WERI-Rb-1 (cell line): ENCODE results near the gene COL23A1.

ENCODE experiments used
- DNase-seq: peaks from one replicate; pipeline ENCODE4 v3.0.0-alpha.2; 2020
- H3K27ac ChIP-seq: fragments of 250-450 bp; sonication (Bioruptor Pico); 2 replicates; pipeline ENCODE4 v1.5.1; 2020; ENCODE audit warnings: mild to moderate bottlenecking, moderate library complexity
- H3K27me3 ChIP-seq: fragments of 250-450 bp; sonication (Bioruptor Pico); 2 replicates; pipeline ENCODE4 v1.5.1; 2021; ENCODE audit warnings: mild to moderate bottlenecking, low read depth, moderate library complexity; ENCODE audit not compliant: insufficient read depth, severe bottlenecking
- H3K36me3 ChIP-seq: fragments of 250-450 bp; sonication (Bioruptor Pico); 2 replicates; pipeline ENCODE4 v1.5.1; 2020; ENCODE audit warnings: mild to moderate bottlenecking, moderate library complexity
- H3K4me3 ChIP-seq: 2 replicates; pipeline ENCODE4 v1.5.1; 2011; ENCODE audit warnings: low read depth, mild to moderate bottlenecking, control low read depth, low read length
- H3K9me3 ChIP-seq: fragments of 250-450 bp; sonication (Bioruptor Pico); 2 replicates; pipeline ENCODE4 v1.5.1; 2021; ENCODE audit warnings: mild to moderate bottlenecking, moderate library complexity; ENCODE audit not compliant: severe bottlenecking
- TF ChIP-seq, protein P1 (sequence below): IDR thresholded peaks from 2 replicates; pipeline ENCODE4 v1.5.1; 2011; ENCODE audit warnings: low read depth, mild to moderate bottlenecking, control low read depth, inconsistent platforms, low read length

The COL23A1 gene

DNA sequence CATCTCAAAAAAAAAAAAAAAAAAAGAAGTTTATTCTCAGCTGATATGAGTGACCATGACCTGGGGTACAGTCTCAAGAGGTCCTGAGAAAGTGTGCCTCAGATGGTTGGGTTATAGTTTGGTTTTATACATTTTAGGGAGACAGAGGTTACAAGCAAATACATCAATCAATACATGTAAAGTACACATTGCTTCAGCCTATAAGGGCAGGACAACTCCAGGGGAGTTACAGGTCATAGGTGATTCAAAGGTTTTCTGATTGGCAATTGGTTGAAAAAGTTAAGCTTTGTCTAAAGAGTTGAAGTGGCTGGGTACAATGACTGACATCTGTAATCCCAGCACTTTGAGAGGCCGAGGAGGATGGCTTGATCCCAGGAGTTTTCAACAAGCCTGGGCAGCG is 400.8 kb downstream of the COL23A1 start:
- no peak overlapping the region for H3K4me3 ChIP-seq
- no peak for DNase-seq
- TF ChIP-seq, protein P1, sequence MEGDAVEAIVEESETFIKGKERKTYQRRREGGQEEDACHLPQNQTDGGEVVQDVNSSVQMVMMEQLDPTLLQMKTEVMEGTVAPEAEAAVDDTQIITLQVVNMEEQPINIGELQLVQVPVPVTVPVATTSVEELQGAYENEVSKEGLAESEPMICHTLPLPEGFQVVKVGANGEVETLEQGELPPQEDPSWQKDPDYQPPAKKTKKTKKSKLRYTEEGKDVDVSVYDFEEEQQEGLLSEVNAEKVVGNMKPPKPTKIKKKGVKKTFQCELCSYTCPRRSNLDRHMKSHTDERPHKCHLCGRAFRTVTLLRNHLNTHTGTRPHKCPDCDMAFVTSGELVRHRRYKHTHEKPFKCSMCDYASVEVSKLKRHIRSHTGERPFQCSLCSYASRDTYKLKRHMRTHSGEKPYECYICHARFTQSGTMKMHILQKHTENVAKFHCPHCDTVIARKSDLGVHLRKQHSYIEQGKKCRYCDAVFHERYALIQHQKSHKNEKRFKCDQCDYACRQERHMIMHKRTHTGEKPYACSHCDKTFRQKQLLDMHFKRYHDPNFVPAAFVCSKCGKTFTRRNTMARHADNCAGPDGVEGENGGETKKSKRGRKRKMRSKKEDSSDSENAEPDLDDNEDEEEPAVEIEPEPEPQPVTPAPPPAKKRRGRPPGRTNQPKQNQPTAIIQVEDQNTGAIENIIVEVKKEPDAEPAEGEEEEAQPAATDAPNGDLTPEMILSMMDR, result no peak

More for the DNA sequence above, 400.8 kb downstream of the COL23A1 start:
- H3K36me3 ChIP-seq, result no peaks in the 10 kb centered on the region
- no peaks in the 10 kb centered on the region for H3K27me3 ChIP-seq
- no peak overlapping the region for H3K27ac ChIP-seq
- no peaks in the 10 kb centered on the region for H3K9me3 ChIP-seq
